ENCODE measurements around the gene GNB1. TPM values are rescaled to one million over a fixed set of nuclear protein-coding genes. Genes with fewer than 3 reads are reported as not detected.

GNB1 gene
- total and polyA plus RNA-seq, 12 donors: 64.9 to 228 (median 168) TPM

GRCh38 chr1:1898246-1898933 lies 7.5 kb upstream of the GNB1 start:
- H3K36me3 ChIP-seq: no peaks in the 10 kb centered on the region
- 95 to 96% methylated on average over 6 of the region's 6 CpGs for WGBS, 2 donors
- TF ChIP-seq, protein P1, sequence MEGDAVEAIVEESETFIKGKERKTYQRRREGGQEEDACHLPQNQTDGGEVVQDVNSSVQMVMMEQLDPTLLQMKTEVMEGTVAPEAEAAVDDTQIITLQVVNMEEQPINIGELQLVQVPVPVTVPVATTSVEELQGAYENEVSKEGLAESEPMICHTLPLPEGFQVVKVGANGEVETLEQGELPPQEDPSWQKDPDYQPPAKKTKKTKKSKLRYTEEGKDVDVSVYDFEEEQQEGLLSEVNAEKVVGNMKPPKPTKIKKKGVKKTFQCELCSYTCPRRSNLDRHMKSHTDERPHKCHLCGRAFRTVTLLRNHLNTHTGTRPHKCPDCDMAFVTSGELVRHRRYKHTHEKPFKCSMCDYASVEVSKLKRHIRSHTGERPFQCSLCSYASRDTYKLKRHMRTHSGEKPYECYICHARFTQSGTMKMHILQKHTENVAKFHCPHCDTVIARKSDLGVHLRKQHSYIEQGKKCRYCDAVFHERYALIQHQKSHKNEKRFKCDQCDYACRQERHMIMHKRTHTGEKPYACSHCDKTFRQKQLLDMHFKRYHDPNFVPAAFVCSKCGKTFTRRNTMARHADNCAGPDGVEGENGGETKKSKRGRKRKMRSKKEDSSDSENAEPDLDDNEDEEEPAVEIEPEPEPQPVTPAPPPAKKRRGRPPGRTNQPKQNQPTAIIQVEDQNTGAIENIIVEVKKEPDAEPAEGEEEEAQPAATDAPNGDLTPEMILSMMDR (IDR thresholded peaks at IDR 0.05): no peak
- peaks cover 14 to 24% (median 19%) of the 10 kb centered on the region in 9 donors for H3K4me1 ChIP-seq
- H3K27ac ChIP-seq: no peak overlapping the region
- DNase-seq: no peak
- intact Hi-C loops (cut with DNase I): loop anchor here in 2 of 10 donors (10.0 kb wide), 2 partner anchors 54 to 104 kb away; no protein-coding TSS in a partner anchor
- H3K27me3 ChIP-seq: no peaks in the 10 kb centered on the region
- H3K4me3 ChIP-seq: no peak overlapping the region
- no peak for ATAC-seq
- peaks cover 0 to 3% (median 0%) of the 10 kb centered on the region in 11 donors for H3K9me3 ChIP-seq

DNA sequence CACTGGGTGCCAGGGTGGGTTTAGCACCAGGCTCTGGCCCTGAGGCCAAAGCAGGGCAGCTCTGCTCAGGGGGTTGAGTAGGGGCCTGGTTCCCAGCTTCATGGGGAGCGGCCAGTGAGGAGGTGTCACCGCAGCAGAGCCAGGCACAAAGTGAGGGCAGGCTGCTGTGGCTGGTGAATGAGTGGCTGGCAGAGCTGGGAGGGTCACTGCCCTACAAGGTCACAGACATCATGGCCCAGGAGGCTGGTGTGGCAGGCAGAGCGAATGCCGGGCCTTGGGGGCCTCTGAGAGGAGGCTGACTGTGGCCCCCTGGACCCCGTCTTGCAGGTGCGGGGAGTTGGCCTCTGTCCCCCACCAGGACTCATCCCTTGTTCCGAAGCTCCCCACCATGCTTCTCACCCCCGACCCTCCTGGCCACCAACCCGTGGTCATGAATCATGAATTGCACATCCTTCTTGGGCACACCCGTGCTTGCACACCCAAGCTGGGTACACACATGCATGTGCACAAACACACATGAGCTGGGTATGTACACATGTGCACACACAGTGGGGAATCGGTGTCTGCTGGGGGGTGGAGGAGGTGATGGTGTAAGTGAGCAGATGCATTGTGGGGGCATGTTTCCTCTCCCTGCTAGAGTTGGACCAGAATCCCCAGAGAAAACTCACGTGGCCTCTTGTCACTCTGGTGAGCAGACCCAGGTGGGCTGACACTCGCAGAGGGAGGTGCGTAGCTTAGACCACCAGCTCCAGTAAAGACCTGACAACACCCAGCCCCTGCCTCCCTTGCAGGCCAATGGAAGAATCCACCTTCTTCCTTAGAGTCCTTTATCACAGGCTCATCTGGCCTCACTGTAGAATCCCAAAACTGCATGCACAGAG lies 4.8 kb upstream of the GNB1 start:
- Histone ChIP-seq H3K4me1 (peaks cover 19 to 41% (median 27%) of the 10 kb centered on the region in 9 donors), H3K27ac (peak overlapping the region in 1 of 10 donors; percentile 61), H3K27me3 (no peaks in the 10 kb centered on the region), H3K4me3 (no peak overlapping the region), H3K36me3 (no peaks in the 10 kb centered on the region), H3K9me3 (no peaks in the 10 kb centered on the region)
- 81 to 84% methylated on average over 14 of the region's 14 CpGs for WGBS, 2 donors
- ATAC-seq (no peak), DNase-seq (no peak)
- intact Hi-C loops (cut with DNase I): loop anchor here in 2 of 10 donors (10.0 kb wide), 2 partner anchors 51 to 101 kb away; no protein-coding TSS in a partner anchor
- TF ChIP-seq, protein P1 (IDR thresholded peaks at IDR 0.05): no peak

- DNase-seq: no peak
- no peaks in the 10 kb centered on the region for H3K36me3 ChIP-seq
- peak overlapping the region in 3 of 10 donors; percentile 11 to 36 (median 29) for H3K4me3 ChIP-seq
- intact Hi-C loops (cut with DNase I): loop anchor here in 2 of 10 donors (10.0 kb wide), 2 partner anchors 50 to 100 kb away; no protein-coding TSS in a partner anchor
- H3K27ac ChIP-seq: peak overlapping the region in 3 of 10 donors; percentile 26 to 61 (median 53)
- no peaks in the 10 kb centered on the region for H3K9me3 ChIP-seq
- 44 to 54% methylated on average over 10 of the region's 10 CpGs for WGBS, 2 donors
- no peaks in the 10 kb centered on the region for H3K27me3 ChIP-seq
- ATAC-seq: no peak
- peaks cover 19 to 41% (median 28%) of the 10 kb centered on the region in 9 donors for H3K4me1 ChIP-seq
- TF ChIP-seq, protein P1 (IDR thresholded peaks at IDR 0.05): no peak
These were observed 4.2 kb upstream of the GNB1 start for GRCh38 chr1:1895060-1895418.

Data from heart right ventricle (tissue), 16 donors.